DMS114 treated with DMSO at 0.1 percent for 48 hours (cell line): ENCODE results near the gene METTL6.
A peak's percentile ranks its signal among the peaks of the same experiment; 100 is the strongest.
"Not testable (repeated sequence)": the region's sequence is repeated elsewhere in the genome, so short reads cannot be mapped to it uniquely, and the experiment has no call there.

Experiments
- DNase-seq: peaks from one replicate; lab custom pipeline; 2025; ENCODE audit not compliant: unreplicated experiment; lab: John Stamatoyannopoulos, UW

METTL6 gene, protein sequence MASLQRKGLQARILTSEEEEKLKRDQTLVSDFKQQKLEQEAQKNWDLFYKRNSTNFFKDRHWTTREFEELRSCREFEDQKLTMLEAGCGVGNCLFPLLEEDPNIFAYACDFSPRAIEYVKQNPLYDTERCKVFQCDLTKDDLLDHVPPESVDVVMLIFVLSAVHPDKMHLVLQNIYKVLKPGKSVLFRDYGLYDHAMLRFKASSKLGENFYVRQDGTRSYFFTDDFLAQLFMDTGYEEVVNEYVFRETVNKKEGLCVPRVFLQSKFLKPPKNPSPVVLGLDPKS

GRCh38 chr3:15427182-15427880 is at the start of gene METTL6, which contains the start of gene EAF1:
TSS of gene METTL6 (minus strand) at chr3:15427544. CDS start at chr3:15426511, 1,033 bp downstream.
TSS of gene EAF1 (plus strand) at chr3:15427598. CDS start at chr3:15427780, 182 bp downstream.
- DNase-seq = peak; percentile 56

DNA sequence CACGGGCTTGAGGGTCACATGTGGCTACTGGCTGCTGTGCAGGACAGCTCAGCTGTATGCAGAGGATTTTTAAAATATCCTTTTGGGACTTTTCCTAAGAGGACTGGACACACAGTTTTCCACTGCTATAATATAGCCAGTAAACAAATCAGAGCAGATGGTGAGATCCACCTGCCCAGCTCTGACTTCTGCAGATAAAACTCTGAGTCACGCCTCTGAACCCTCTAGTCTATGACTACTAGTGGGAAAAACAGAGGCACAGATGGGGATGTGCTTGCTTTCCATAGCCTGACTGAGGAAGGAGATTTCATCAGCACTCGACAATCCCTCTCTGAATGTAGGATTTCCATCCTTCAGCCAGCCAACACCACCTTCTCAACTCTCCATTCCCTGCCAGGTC is 49.0 kb upstream of the METTL6 start:
- no peak for DNase-seq

GRCh38 chr3:15475161-15475560 is 47.8 kb upstream of the METTL6 start:
- no peak for DNase-seq

DNA sequence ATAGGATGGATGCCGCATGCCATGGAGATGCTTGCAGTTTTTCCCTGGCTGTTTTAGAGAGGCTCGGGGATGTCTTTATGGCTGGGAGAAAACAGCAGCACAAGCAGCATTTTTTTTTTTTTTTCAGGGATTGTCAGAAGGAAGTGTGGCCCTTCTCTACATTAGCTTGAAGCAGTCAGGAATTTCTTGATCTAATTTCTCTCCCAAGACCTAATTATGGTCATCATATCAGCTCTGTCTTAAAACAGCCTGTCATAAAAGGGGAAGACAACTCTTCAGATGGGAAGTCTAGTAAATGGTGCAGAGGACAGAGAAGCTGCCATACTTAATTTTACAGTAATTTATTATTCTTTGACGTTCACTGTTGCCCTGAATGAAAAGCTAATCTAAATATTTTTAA is 44.5 kb upstream of the METTL6 start:
- no peak for DNase-seq

GRCh38 chr3:15470849-15471248 is 43.5 kb upstream of the METTL6 start:
- no peak for DNase-seq

- DNase-seq = no peak
Observed at GRCh38 chr3:15470261-15470660, 42.9 kb upstream of the METTL6 start.

DNA sequence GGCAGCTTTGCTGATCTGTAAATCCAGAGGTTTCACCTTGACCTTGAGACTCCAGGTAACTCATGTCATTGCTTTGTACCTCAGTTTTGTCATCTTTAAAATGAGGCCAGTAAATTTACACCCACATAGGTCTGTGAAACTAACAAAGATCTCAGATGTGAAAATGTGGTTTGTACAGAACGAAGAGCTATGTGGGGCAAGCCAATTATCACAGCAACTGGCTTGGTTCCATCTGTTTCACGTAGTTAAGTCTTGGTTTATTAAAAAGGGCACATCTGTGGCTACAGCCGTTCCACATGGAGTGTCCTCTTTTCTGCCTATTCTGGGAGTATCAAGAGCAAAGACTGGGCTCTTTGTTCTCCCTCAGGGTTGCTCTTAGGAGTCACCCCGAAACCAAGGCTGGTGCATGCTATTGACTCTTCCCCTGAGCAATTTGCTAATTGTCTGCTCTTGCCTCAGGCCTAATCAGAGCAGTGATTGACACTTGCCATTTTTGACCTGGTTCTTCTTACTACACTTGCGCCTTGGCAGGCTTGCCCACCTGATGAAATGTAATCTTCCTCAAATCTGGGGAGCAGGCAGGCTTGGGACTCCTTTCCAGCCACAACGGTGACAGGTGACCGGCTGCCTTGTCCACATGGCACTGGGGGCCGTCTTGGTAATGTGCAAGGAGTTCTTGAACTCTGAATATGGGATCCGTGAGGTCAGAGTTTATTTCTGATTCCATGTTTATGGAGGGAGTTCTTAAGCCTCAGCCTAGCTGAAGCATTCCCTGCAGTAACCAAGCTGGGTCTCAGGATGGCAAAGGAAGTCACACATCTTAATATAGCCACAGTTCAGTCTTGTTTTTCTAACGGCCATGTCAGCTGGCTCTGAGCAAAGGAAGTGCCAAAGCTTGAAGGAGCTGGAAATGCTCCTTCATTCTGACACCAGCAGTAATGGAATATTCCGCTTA is 40.2 kb upstream of the METTL6 start:
- no peak for DNase-seq

GRCh38 chr3:15465876-15466585 is 38.7 kb upstream of the METTL6 start:
- no peak for DNase-seq

DNA sequence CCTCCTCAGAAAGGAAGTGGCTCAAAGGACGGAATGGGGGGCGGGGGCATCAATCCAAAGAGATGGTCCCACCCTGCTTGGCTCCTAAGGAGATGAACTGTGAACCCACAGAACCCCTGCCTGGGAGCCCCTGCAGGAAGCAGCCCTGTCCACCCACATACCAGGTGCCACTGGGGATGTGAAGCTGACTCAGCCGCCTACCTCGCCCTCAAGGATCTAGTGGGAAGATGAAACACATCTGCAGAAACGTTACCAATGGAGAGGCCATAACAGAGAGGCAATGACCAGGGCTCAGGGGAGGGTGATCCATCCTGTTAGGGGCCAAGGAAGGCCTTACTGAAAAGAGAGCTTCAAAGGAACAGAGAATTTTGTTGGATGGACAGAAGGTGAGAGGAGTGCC is 35.1 kb upstream of the METTL6 start:
- no peak for DNase-seq

GRCh38 chr3:15460891-15461531 is 33.7 kb upstream of the METTL6 start:
- no peak for DNase-seq

DNA sequence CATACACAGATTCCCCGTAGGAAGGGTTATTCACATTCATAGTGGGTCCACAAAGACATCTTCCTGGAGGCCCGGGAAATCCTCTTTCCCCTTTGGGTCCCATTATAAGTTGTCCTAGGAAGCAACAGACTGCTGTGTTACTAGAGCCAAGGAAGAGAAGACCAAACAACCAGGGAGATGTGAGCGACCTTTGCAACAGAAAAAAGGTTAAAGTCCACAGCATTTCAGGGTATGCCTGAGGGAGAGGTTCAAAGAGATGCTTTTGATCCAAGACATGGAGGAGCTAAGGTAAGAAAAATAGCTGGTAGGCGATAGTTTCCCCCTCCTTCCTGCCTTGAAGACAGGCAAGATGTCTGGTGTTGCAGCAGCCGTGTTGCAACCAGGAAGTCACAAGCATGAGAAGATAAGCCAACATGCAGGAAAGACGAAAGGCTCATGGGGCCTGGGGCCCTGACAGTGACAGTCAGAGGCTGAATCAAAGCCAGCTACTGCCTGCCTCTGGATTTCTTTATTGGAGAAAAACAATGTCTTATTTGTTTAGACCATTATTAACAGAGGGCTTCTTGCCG is 31.0 kb upstream of the METTL6 start:
- no peak for DNase-seq

DNA sequence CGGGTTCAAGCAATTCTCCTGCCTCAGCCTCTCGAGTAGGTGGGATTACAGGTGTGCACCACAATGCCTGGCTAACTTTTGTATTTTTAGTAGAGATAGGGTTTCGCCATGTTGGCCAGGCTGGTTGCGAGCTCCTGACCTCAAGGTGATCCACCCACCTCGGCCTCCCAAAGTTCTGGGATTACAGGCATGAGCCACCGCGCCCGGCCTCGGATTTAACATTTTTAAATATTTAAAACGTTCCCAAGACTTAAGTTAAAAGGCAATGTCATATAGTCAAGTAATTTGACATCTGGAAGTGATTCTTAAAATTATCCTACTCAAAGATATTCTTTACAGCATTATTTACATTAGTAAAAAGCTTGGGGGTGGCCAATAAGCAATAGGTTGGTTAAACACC is 29.6 kb upstream of the METTL6 start:
- not testable (repeated sequence) for DNase-seq

DNA sequence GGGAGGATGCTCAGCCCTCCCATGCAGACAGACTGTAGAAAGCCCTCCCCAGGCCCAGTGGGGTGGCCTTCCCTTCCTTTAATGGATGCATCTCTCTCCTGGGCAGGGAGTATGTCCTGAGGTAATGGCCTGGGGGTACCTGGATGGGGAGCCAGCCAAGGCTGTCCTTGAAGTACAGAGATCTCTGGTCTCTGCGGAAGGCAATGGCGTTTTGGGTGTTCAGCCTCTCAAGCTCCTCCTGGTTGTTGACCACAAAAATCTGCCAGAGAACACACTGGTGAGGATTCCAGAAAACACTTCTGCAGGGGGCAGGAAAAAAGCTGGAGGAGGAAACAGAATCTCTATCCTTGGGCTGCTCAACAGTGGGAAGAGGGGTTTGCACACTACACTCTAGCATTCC is 29.0 kb upstream of the METTL6 start:
- DNase-seq = no peak

- no peak for DNase-seq
Observed at GRCh38 chr3:15455756-15456155, 28.4 kb upstream of the METTL6 start.

DNA sequence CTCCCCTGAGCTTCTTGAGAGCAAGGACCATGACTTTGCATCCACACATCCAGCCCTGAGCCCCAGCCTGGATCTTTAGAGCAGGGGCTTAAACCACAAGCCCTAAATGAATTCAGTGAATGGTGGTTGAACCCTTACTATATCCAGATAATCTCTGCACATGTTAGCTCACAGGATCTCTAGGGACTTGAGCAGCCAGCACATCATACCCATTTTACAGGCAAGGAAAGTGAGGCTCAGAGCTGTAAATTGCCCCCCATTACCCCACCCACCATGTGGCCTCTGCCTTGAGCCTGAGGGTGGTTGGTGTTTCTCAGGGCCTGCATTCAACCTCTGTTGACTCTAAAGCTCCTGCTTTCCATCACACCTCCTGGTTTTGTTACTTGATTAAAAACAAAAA is 27.6 kb upstream of the METTL6 start:
- no peak for DNase-seq

DNA sequence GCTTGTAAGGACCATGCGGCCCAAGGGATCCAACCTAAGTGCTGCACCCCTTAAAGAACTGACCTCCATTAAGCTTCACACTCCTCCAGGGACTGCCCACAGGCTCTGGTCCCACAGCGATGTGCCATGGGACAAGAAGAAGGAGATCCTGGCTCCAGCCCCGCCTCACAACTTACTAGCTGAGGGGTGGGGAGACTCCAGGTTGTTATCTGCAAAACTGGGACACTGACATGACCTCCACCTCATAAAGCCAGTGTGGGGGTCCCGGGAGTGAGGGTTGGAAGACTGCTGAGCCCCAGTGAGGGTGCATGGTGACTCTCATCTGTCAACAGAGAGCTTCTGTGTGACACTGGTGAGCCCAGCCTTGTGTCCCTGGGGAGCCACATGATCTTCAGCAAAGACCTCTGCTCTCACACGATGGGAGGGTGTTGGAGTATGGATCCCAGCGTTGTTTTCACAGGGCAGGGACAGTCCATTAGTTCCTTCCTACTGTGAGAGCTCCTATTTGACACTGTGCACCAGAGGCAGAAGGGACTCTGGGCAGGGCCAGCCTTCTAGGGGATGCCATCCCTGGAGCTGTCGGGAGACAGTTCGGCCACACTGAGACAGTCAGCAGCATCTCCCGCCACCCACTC is 26.8 kb upstream of the METTL6 start:
- DNase-seq = no peak

- DNase-seq = no peak
Observed at GRCh38 chr3:15453501-15453900, 26.2 kb upstream of the METTL6 start.

GRCh38 chr3:15452961-15453360 is 25.6 kb upstream of the METTL6 start:
- no peak for DNase-seq

- no peak for DNase-seq
Observed at GRCh38 chr3:15452156-15452555, 24.8 kb upstream of the METTL6 start.
